PC-9 (cell line): ENCODE data around the gene AP1B1.

Experiments
- EZH2 ChIP-seq: fragments of 200-600 bp; sonication (generic); IDR thresholded peaks from 2 replicates; pipeline ENCODE4 v1.8.0; 2017; ENCODE audit warnings: antibody characterized with exemption, low read depth
- TF ChIP-seq, protein P1 (sequence below): fragments of 200-600 bp; sonication (generic); conservative IDR thresholded peaks from 2 replicates; pipeline ENCODE4 v1.6.1; 2017; ENCODE audit warnings: mixed run types, antibody characterized with exemption, mild to moderate bottlenecking, moderate library complexity

- TF ChIP-seq, protein P1, sequence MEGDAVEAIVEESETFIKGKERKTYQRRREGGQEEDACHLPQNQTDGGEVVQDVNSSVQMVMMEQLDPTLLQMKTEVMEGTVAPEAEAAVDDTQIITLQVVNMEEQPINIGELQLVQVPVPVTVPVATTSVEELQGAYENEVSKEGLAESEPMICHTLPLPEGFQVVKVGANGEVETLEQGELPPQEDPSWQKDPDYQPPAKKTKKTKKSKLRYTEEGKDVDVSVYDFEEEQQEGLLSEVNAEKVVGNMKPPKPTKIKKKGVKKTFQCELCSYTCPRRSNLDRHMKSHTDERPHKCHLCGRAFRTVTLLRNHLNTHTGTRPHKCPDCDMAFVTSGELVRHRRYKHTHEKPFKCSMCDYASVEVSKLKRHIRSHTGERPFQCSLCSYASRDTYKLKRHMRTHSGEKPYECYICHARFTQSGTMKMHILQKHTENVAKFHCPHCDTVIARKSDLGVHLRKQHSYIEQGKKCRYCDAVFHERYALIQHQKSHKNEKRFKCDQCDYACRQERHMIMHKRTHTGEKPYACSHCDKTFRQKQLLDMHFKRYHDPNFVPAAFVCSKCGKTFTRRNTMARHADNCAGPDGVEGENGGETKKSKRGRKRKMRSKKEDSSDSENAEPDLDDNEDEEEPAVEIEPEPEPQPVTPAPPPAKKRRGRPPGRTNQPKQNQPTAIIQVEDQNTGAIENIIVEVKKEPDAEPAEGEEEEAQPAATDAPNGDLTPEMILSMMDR: no peak
- no peak for TF ChIP-seq EZH2
Observed at GRCh38 chr22:29306835-29307595, 81.4 kb downstream of the AP1B1 start.
